Smooth muscle cell (in vitro differentiated cells): ENCODE data around the gene KLF16. TPM values are rescaled to one million over a fixed set of nuclear protein-coding genes. Genes with fewer than 3 reads are reported as not detected.

Source experiments
- DNase-seq: peaks from one replicate; lab custom pipeline; 2025; ENCODE audit not compliant: unreplicated experiment; lab: John Stamatoyannopoulos, UW
- H2AFZ ChIP-seq: fragments of 200-600 bp; sonication (generic); 2 replicates; pipeline ENCODE4 v1.6.0; 2016; ENCODE audit warnings: antibody characterized with exemption, low read depth, mild to moderate bottlenecking
- H3F3A ChIP-seq: fragments of 200-600 bp; sonication (generic); 2 replicates; pipeline ENCODE4 v1.6.0; 2017; ENCODE audit warnings: antibody characterized with exemption, low read depth
- H3K27ac ChIP-seq: fragments of 200-600 bp; sonication (generic); 2 replicates; pipeline ENCODE4 v1.5.1; 2016; ENCODE audit warnings: low read depth, mild to moderate bottlenecking
- H3K27me3 ChIP-seq: fragments of 200-600 bp; sonication (generic); 2 replicates; pipeline ENCODE4 v1.6.1; 2016; ENCODE audit warnings: low read depth, mild to moderate bottlenecking
- H3K36me3 ChIP-seq: fragments of 200-600 bp; sonication (generic); 2 replicates; pipeline ENCODE4 v1.5.1; 2016; ENCODE audit warnings: low read depth
- H3K4me1 ChIP-seq: fragments of 200-600 bp; sonication (generic); 2 replicates; pipeline ENCODE4 v1.5.1; 2016; ENCODE audit warnings: low read depth
- H3K4me2 ChIP-seq: fragments of 200-600 bp; sonication (generic); 2 replicates; pipeline ENCODE4 v1.6.0; 2016; ENCODE audit warnings: mild to moderate bottlenecking
- H3K4me3 ChIP-seq: fragments of 200-600 bp; sonication (generic); 2 replicates; pipeline ENCODE4 v1.5.1; 2016; ENCODE audit warnings: mild to moderate bottlenecking
- H3K79me2 ChIP-seq: fragments of 200-600 bp; sonication (generic); 2 replicates; pipeline ENCODE4 v1.6.0; 2016; ENCODE audit warnings: low read depth, mild to moderate bottlenecking
- H3K9ac ChIP-seq: fragments of 200-600 bp; sonication (generic); 2 replicates; pipeline ENCODE4 v1.6.0; 2016; ENCODE audit warnings: low read depth
- H3K9me3 ChIP-seq: fragments of 200-600 bp; sonication (generic); replicated peaks from 2 replicates; pipeline ENCODE4 v1.5.1; 2016; ENCODE audit warnings: low read depth
- H4K20me1 ChIP-seq: fragments of 200-600 bp; sonication (generic); 2 replicates; pipeline ENCODE4 v1.6.0; 2016; ENCODE audit warnings: low read depth
- WGBS: methylation state at CpG from one replicate; pipeline ENCODE4 v1.1.7; 2016; ENCODE audit warnings: low lambda C conversion rate; 5-methylcytosine and 5-hydroxymethylcytosine counted together
- polyA plus RNA-seq: library from polyadenylated mRNA; unstranded; fragments of >200 nt; fragmentation: Nextera tagmentation; extraction: Ambion mirVana; gene quantifications from 2 replicates; pipeline ENCODE4 v1.2.1, GENCODE V29; 2016
- total RNA-seq: library from RNA; depleted of rRNA; stranded (reverse); fragments of >200 nt; gene quantifications from 2 replicates; pipeline ENCODE4 v1.2.3, GENCODE V29; 2014
- TF ChIP-seq, protein P1 (sequence below): fragments of 200-600 bp; sonication (generic); IDR thresholded peaks from 2 replicates; pipeline ENCODE4 v1.5.1; 2017; ENCODE audit warnings: borderline replicate concordance, mild to moderate bottlenecking, antibody characterized with exemption; ENCODE audit not compliant: insufficient read depth, poor library complexity, severe bottlenecking

KLF16 gene
- total RNA-seq (4.3 and 5.8 TPM in 2 replicates), polyA plus RNA-seq (15.4 and 16.7 TPM in 2 replicates)

- Histone ChIP-seq H3K9ac (peak within 1 kb of the TSS; percentile 62), H3K4me1 (peaks cover 31% of the 10 kb centered on the region), H3K27ac (peak within 1 kb of the TSS; percentile 45), H4K20me1 (peaks cover 43% of the 10 kb centered on the region), H3K4me3 (peak within 1 kb of the TSS; percentile 80), H3K36me3 (no peaks in the 10 kb centered on the region), H2AFZ (peak within 1 kb of the TSS; percentile 22), H3F3A (no peaks in the 10 kb centered on the region), H3K9me3 (no peaks in the 10 kb centered on the region), H3K27me3 (no peaks in the 10 kb centered on the region), H3K79me2 (peaks cover 43% of the 10 kb centered on the region), H3K4me2 (peak within 1 kb of the TSS; percentile 100)
- WGBS: 2% methylated on average over 9 of the region's 63 CpGs
- no peak for DNase-seq
- TF ChIP-seq, protein P1, sequence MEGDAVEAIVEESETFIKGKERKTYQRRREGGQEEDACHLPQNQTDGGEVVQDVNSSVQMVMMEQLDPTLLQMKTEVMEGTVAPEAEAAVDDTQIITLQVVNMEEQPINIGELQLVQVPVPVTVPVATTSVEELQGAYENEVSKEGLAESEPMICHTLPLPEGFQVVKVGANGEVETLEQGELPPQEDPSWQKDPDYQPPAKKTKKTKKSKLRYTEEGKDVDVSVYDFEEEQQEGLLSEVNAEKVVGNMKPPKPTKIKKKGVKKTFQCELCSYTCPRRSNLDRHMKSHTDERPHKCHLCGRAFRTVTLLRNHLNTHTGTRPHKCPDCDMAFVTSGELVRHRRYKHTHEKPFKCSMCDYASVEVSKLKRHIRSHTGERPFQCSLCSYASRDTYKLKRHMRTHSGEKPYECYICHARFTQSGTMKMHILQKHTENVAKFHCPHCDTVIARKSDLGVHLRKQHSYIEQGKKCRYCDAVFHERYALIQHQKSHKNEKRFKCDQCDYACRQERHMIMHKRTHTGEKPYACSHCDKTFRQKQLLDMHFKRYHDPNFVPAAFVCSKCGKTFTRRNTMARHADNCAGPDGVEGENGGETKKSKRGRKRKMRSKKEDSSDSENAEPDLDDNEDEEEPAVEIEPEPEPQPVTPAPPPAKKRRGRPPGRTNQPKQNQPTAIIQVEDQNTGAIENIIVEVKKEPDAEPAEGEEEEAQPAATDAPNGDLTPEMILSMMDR: no peak
Observed at GRCh38 chr19:1863328-1863637, at the start of gene KLF16. TSS of gene KLF16 (minus strand) at chr19:1863579. CDS start at chr19:1863497, 82 bp downstream.

DNA sequence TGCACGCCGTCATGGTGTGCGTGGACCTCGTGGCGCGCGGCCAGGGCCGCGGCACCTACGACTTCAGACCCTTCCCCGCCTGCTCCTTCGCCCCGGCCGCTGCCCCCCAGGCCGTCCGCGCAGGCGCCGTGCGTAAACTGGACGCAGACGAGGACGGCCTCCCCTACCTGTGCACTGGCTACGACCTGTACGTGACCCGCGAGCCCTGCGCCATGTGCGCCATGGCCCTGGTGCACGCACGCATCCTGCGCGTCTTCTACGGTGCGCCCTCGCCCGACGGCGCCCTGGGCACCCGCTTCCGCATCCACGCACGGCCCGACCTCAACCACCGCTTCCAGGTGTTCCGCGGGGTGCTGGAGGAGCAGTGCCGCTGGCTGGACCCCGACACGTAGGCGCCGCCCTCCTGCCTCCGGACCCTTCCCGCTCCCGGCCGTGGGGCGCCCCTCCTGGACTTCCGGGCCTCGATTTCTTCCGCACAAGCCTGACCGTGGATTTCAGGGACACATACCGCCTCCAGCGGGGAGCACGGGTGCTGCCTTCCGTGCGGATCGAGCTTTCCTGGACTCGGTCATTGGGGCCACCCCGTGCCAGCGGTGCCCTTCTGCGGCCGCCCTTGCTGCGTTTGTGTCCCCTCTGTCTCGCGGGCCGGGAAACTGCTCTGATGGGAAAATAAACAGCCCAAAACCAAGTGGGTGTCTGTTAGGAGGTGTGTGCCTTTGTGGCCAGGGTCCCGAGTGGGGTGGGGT is 49.6 kb upstream of the KLF16 start:
- WGBS: over 99% methylated on average over 48 of the region's 77 CpGs
- H3F3A ChIP-seq: no peaks in the 10 kb centered on the region
- H3K4me2 ChIP-seq: no peak overlapping the region
- H2AFZ ChIP-seq: no peak overlapping the region
- peaks cover 94% of the 10 kb centered on the region for H4K20me1 ChIP-seq
- H3K4me1 ChIP-seq: no peaks in the 10 kb centered on the region
- H3K4me3 ChIP-seq: no peak overlapping the region
- peaks cover 53% of the 10 kb centered on the region for H3K79me2 ChIP-seq
- no peaks in the 10 kb centered on the region for H3K9me3 ChIP-seq
- H3K27me3 ChIP-seq: no peaks in the 10 kb centered on the region
- no peak overlapping the region for H3K27ac ChIP-seq
- no peaks in the 10 kb centered on the region for H3K36me3 ChIP-seq
- H3K9ac ChIP-seq: no peak overlapping the region
- TF ChIP-seq, protein P1: no peak
- DNase-seq: no peak

DNA sequence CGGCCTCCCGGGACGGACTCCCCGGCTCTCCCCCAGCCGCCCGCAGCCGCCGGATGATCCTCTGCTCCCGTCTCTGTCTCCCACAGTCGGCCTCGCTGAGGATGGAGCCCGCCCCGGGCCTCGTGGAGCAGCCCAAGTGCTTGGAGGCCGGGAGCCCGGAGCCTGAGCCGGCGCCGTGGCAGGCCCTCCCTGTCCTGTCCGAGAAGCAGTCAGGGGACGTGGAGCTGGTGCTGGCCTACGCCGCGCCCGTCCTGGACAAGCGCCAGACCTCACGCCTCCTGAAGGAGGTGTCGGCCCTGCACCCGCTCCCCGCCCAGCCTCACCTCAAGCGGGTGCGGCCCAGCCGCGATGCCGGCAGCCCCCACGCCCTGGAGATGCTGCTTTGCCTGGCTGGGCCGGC is 48.6 kb upstream of the KLF16 start:
- DNase-seq: no peak
- H3K4me1 ChIP-seq: no peaks in the 10 kb centered on the region
- H3K9ac ChIP-seq: no peak overlapping the region
- no peaks in the 10 kb centered on the region for H3K27me3 ChIP-seq
- no peaks in the 10 kb centered on the region for H3K9me3 ChIP-seq
- 96% methylated on average over 20 of the region's 37 CpGs for WGBS
- H3K27ac ChIP-seq: no peak overlapping the region
- H3K4me2 ChIP-seq: no peak overlapping the region
- no peak overlapping the region for H2AFZ ChIP-seq
- H3F3A ChIP-seq: no peaks in the 10 kb centered on the region
- H4K20me1 ChIP-seq: peaks cover 95% of the 10 kb centered on the region
- no peaks in the 10 kb centered on the region for H3K36me3 ChIP-seq
- H3K79me2 ChIP-seq: peaks cover 62% of the 10 kb centered on the region
- TF ChIP-seq, protein P1: no peak
- H3K4me3 ChIP-seq: no peak overlapping the region

DNA sequence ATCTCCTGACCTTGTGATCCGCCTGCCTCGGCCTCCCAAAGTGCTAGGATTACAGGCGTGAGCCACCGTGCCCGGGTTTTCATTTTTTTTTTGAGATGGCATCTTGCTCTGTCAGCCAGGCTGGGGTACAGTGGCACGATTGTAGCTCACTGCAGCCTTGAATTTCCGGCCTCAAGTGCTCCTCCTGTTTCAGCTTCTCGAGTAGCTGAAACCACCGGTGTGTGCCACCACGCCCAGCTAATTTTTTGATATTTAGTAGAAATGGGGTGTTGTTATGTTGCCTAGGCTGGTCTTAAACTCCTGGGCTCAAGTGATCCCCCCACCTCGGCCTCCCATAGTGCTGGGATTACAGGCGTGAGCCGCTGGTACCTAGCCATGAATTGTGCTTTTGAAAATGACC is 47.7 kb upstream of the KLF16 start:
- H4K20me1 ChIP-seq: peaks cover 87% of the 10 kb centered on the region
- DNase-seq: no peak
- WGBS: 96% methylated on average over 13 of the region's 13 CpGs

More for the DNA sequence above, 47.7 kb upstream of the KLF16 start:
- no peaks in the 10 kb centered on the region for H3K9me3 ChIP-seq
- H3K79me2 ChIP-seq: peaks cover 71% of the 10 kb centered on the region
- peaks cover under 1% of the 10 kb centered on the region for H3K4me1 ChIP-seq
- H3K4me2 ChIP-seq: no peak overlapping the region
- H3K27me3 ChIP-seq: no peaks in the 10 kb centered on the region
- no peaks in the 10 kb centered on the region for H3K36me3 ChIP-seq
- no peak overlapping the region for H3K4me3 ChIP-seq
- no peak overlapping the region for H3K9ac ChIP-seq
- H2AFZ ChIP-seq: no peak overlapping the region
- H3K27ac ChIP-seq: no peak overlapping the region
- TF ChIP-seq, protein P1: no peak
- H3F3A ChIP-seq: no peaks in the 10 kb centered on the region
